GM12878 (cell line): ENCODE results near the gene MAD1L1. TPM values are rescaled to one million over a fixed set of nuclear protein-coding genes. Genes with fewer than 3 reads are reported as not detected.

Experiments
- ATAC-seq: fragments of 200-7000 bp; cut with Tn5 transposase; 3 replicates; pipeline ENCODE4 v1.9.1; 2020; ENCODE audit warnings: mild to moderate bottlenecking, moderate library complexity
- BruUV-seq: library from RNA; stranded (reverse); fragments of 400-500 nt; replicated peaks from 2 replicates; lab custom pipeline; 2021; lab: Mats Ljungman, UMichigan
- CTCF ChIA-PET: fragments of 300-600 bp; sonication (Branson Sonifier 250); formaldehyde crosslinking; extraction: SDS; loops from one replicate; lab custom pipeline; 2021; ENCODE audit warnings: inconsistent platforms; lab: Yijun Ruan, JAX
- POLR2A ChIA-PET: fragments of 350-600 bp; formaldehyde crosslinking; extraction: SDS; loops from one replicate; lab custom pipeline; 2021; ENCODE audit warnings: inconsistent platforms; lab: Charles Lee
- RAD21 ChIA-PET: fragments of 300-600 bp; sonication (Branson Sonifier 250); formaldehyde crosslinking; loops from one replicate; lab custom pipeline; 2023; ENCODE audit warnings: antibody characterized with exemption; ENCODE audit not compliant: unreplicated experiment; lab: Charles Lee
- SMC1A ChIA-PET: fragments of 300-600 bp; sonication (Branson Sonifier 250); formaldehyde crosslinking; loops from one replicate; lab custom pipeline; 2023; ENCODE audit not compliant: unreplicated experiment, uncharacterized antibody; lab: Charles Lee
- DNase-seq: peaks from one replicate; pipeline ENCODE4 v3.0.0-alpha.2; 2011; ENCODE audit warnings: low read depth, low spot score
- FAIRE-seq: peaks from 3 replicates; lab custom pipeline; 2011; peaks lifted over from hg19 to GRCh38; lab: Jason Lieb, UNC
- H2AFZ ChIP-seq: 2 replicates; pipeline ENCODE4 v1.6.0; 2011; ENCODE audit warnings: low read depth, low read length, control low read depth; ENCODE audit not compliant: control insufficient read depth
- H3K27ac ChIP-seq: 2 replicates; pipeline ENCODE4 v1.5.1; 2011; ENCODE audit warnings: control low read depth; ENCODE audit not compliant: control insufficient read depth, insufficient read depth
- H3K27me3 ChIP-seq, 2 experiments: replicated peaks in 1 of 2; 2 replicates each; pipeline versions ENCODE4 v1.6.0 to v1.6.1; 2011; ENCODE audit warnings: low read length in 1 of 2; ENCODE audit not compliant: control insufficient read depth in 2 of 2, insufficient read depth in 2 of 2
- H3K36me3 ChIP-seq, 2 experiments: 2 replicates each; pipeline ENCODE4 v1.5.1; 2011; ENCODE audit warnings: low read length in 1 of 2; ENCODE audit not compliant: control insufficient read depth in 2 of 2, insufficient read depth in 2 of 2
- H3K4me1 ChIP-seq: 2 replicates; pipeline ENCODE4 v1.6.1; 2011; ENCODE audit warnings: mild to moderate bottlenecking, low read length, moderate library complexity, mixed read lengths; ENCODE audit not compliant: control insufficient read depth, insufficient read depth
- H3K4me2 ChIP-seq: 2 replicates; pipeline ENCODE4 v1.6.0; 2011; ENCODE audit warnings: control low read depth; ENCODE audit not compliant: control insufficient read depth, insufficient read depth
- H3K4me3 ChIP-seq: fragments of 200-600 bp; sonication (generic); 2 replicates; pipeline ENCODE4 v1.5.1; 2016
- H3K79me2 ChIP-seq: 2 replicates; pipeline ENCODE4 v1.6.0; 2011; ENCODE audit warnings: low read length; ENCODE audit not compliant: control insufficient read depth, insufficient read depth
- H3K9ac ChIP-seq: 2 replicates; pipeline ENCODE4 v1.8.0; 2011; ENCODE audit warnings: low read length, control low read depth, mixed read lengths; ENCODE audit not compliant: control insufficient read depth, insufficient read depth
- H3K9me3 ChIP-seq: replicated peaks from 3 replicates; pipeline ENCODE4 v1.5.1; 2011; ENCODE audit warnings: mild to moderate bottlenecking, low read length; ENCODE audit not compliant: control insufficient read depth, insufficient read depth
- H4K20me1 ChIP-seq: 2 replicates; pipeline ENCODE4 v1.6.0; 2011; ENCODE audit not compliant: control insufficient read depth, insufficient read depth
- EED ChIP-seq: sonication (generic); IDR thresholded peaks from 2 replicates; pipeline ENCODE4 v1.6.1; 2016; ENCODE audit warnings: antibody characterized with exemption, low read depth
- EP300 ChIP-seq, 2 experiments: fragments of 150-350 bp in 1 of 2; IDR thresholded peaks; 2 replicates each; pipeline ENCODE4 v1.6.1; 2011 to 2012; ENCODE audit warnings: low read depth in 2 of 2, low read length in 2 of 2, borderline replicate concordance in 1 of 2, improper control_type of control experiment in 1 of 2, inconsistent platforms in 1 of 2; ENCODE audit not compliant: control insufficient read depth in 1 of 2
- WGBS: methylation state at CpG from one replicate; pipeline ENCODE4 v1.1.6; 2016; ENCODE audit warnings: low lambda C conversion rate; ENCODE audit not compliant: insufficient replicate concordance, insufficient coverage; ENCODE audit errors: missing lambda C conversion rate; 5-methylcytosine and 5-hydroxymethylcytosine counted together
- in situ Hi-C: fragments of 300-500 bp; cut with MboI; formaldehyde crosslinking; loops from 9 replicates; pipeline ENCODE4 v1.14.3; 2018; ENCODE audit warnings: mixed read lengths
- intact Hi-C: fragments of 100-400 bp; cut with micrococcal nuclease; formaldehyde crosslinking; loops from one replicate; pipeline ENCODE4 v1.14.2; 2022; ENCODE audit not compliant: unreplicated experiment
- polyA plus RNA-seq, 11 experiments: library from polyadenylated mRNA; depleted of rRNA in 4 of 11; unstranded in 6 of 11; stranded (reverse) in 5 of 11; fragments of >200 nt; fragmentation: Nextera tagmentation in 4 of 11; fragmentation: Illumina TruSeq in 1 of 11; extraction: Ambion mirVana in 4 of 11; extraction: Trizol in 1 of 11; gene quantifications; 1 replicate in 1 of 11; 2 replicates in 10 of 11; pipeline versions ENCODE4 v1.2.1 to v1.2.3, GENCODE V29; 2011 to 2016; ENCODE audit warnings: inconsistent platforms in 2 of 11, missing spikeins in 2 of 11, low read depth in 1 of 11
- total RNA-seq, 4 experiments: library from RNA; depleted of rRNA in 3 of 4; stranded (reverse); fragments of >200 nt in 3 of 4; fragmentation: Illumina TruSeq in 1 of 4; extraction: Trizol in 1 of 4; gene quantifications; 2 replicates each; pipeline versions ENCODE4 v1.2.1 to v1.2.3, GENCODE V29; 2013 to 2021
- TF ChIP-seq, protein P1 (sequence below): fragments of 450-650 bp; IDR thresholded peaks from 2 replicates; pipeline ENCODE4 v1.6.1; 2017; ENCODE audit warnings: mild to moderate bottlenecking

MAD1L1 gene
- total and polyA plus RNA-seq, 10 of the 15 experiments (the other 5 are each of a cell fraction or from before 2014, with no cell fraction given): 2.2 to 76.8 (median 38.3) TPM

DNA sequence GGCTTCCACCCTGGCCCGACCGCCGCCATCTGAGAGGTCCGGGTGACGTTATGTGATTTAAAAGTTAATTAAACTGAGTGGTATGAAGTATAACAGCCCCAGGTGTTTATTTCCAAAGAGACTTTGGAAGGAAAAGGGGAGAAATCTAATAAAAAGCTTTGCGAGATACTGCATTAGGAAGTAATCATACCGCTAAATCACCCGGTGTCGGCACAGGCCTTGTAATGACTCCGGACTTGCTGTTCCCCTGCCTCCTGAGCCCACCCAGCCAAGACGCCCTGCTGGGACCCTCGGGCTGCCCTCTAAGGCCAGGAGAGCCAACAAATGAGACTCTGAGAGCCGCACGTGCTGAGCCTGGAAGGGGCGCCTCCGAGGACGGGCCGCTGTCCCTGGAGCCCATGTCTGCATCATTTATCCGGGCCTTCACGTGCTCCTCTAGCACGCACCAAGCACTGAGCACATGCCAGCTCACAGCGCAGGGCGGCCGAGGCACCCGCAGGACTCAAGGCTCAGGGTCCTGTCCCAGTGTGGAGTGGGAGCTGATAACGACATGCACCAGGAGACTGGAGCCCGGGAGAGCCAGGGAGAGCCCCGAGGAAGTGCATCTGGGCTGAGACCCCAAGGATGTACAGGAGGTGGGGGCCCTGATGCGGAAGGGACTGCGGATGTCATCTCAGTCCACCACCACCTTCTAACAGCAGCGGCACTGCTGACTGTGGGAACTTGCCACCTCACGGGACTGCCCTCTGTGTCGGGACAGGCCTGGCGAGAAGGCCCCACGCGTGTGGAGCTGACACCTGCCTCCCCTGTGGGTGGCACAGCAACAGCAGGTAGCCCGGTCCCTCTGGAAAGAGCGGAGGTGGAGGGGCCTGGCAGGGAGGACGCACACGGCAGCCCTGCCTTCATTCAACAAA lies 380.0 kb downstream of the MAD1L1 start:
- Histone ChIP-seq H3K9ac (no peak overlapping the region), H4K20me1 (no peaks in the 10 kb centered on the region), H3K4me1 (no peaks in the 10 kb centered on the region), H3K27ac (no peak overlapping the region), H3K79me2 (no peaks in the 10 kb centered on the region), H2AFZ (no peak overlapping the region), H3K27me3 (no peaks in the 10 kb centered on the region), H3K4me2 (no peak overlapping the region), H3K9me3 (no peaks in the 10 kb centered on the region), H3K36me3 (no peaks in the 10 kb centered on the region; a peak in 1 of 4 replicates), H3K4me3 (no peak overlapping the region)
- TF ChIP-seq EP300 (IDR thresholded peaks at IDR 0.05; ENCODE audit: borderline replicate concordance in 1 of 2, control insufficient read depth in 1 of 2, low read depth in 2 of 2, low read length in 2 of 2) (no peak), EED (no peak)
- TF ChIP-seq, protein P1, sequence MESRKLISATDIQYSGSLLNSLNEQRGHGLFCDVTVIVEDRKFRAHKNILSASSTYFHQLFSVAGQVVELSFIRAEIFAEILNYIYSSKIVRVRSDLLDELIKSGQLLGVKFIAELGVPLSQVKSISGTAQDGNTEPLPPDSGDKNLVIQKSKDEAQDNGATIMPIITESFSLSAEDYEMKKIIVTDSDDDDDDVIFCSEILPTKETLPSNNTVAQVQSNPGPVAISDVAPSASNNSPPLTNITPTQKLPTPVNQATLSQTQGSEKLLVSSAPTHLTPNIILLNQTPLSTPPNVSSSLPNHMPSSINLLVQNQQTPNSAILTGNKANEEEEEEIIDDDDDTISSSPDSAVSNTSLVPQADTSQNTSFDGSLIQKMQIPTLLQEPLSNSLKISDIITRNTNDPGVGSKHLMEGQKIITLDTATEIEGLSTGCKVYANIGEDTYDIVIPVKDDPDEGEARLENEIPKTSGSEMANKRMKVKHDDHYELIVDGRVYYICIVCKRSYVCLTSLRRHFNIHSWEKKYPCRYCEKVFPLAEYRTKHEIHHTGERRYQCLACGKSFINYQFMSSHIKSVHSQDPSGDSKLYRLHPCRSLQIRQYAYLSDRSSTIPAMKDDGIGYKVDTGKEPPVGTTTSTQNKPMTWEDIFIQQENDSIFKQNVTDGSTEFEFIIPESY: no peak
- DNase-seq (no peak), ATAC-seq (no peak), FAIRE-seq (no peak)
- WGBS: 90% methylated on average over 36 of the region's 40 CpGs
- CTCF ChIA-PET: no interaction called here
- RAD21 ChIA-PET: no interaction called here
- intact Hi-C loops (no loop called here), in situ Hi-C loops (no loop called here)
- POLR2A ChIA-PET: no interaction called here
- no TSS peak for BruUV-seq
- SMC1A ChIA-PET: no interaction called here
